NCI-H2171 (cell line): ENCODE measurements around the gene MAPKAPK5.
"Not testable (repeated sequence)": the region's sequence is repeated elsewhere in the genome, so short reads cannot be mapped to it uniquely, and the experiment has no call there.

Experiments
- DNase-seq: peaks from one replicate; lab custom pipeline; 2025; lab: John Stamatoyannopoulos, UW

Gene MAPKAPK5

DNA sequence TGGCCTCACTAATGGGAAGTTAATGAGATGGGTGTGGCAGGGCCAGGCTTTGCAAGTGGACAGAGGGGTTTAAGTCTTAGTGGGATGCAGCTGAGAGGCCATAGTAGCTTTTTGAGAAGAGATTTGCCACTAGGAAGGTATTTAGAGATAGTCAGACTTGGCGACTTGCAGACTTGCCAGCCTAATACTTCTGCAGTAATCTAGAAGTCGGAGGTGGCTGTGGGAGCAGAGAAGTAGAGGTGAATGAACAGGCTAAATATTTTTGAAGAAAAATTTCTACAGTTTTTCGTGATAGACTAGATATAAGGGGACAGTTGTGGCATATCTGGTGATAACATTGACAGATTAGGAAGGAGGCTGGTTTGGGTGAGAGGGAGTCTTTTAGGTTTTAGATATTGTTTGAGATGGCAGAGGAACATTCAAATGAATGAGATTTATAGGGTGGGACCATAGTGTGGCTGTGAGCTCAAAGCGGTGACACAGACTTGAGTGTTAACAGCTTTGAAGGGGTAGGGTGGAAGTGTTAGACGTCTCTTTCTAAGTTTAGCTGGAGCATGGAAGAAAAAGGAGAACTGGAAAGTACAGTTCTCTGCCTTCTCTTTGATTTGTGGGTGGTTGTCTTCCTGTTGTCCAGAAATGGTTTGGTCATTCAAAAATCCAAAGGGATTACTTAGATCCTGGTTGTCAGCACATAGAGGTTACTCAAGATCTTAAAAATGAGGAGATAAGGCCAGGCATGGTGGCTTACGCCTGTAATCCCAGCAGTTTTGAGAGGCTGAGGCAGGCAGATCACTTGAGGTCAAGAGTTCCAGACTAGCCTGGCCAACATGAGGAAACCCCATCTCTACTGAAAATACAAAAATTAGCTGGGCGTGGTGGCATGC lies 44.9 kb downstream of the MAPKAPK5 start:
- no peak for DNase-seq

DNA sequence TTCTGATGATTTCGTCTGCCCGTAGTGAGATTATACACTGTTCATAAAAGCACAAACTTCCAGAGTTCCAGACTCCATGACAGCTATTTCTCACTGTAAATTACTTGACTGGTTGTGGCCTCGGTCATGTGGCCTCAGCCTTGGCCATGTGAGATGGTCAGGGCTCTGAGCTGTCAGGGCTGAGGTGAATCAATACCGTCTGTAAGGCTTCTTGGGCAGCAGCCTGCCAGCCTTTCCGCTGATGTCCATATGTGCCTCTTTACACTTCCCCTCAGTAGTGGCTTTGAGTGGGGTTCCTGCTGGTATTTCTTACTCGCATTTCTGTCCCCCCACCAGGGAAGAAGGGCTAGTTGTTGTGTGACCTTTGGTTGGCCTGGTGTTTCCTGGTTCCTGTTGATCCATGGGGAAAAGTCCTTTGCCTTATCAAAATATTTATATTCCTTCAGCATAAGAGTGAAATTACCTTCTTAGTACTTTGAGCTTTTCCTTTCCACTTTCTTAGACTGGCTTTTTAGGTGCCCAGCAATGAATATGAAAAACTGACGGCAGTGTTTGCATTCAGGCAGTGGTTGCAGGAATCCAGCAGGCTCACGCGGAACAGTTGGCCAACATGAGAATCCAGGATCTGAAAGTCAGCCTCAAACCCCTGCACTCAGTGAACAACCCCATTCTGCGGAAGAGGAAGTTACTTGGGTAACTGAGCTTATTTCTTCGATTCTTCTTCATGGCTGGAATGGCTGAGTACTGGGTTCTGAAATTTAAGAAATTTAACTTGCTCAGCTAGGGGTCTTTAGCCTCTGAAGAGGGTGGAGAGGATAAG lies 46.1 kb downstream of the MAPKAPK5 start:
- DNase-seq, result no peak

GRCh38 chr12:111893287-111893686 lies 51.3 kb downstream of the MAPKAPK5 start:
- DNase-seq, result no peak

DNA sequence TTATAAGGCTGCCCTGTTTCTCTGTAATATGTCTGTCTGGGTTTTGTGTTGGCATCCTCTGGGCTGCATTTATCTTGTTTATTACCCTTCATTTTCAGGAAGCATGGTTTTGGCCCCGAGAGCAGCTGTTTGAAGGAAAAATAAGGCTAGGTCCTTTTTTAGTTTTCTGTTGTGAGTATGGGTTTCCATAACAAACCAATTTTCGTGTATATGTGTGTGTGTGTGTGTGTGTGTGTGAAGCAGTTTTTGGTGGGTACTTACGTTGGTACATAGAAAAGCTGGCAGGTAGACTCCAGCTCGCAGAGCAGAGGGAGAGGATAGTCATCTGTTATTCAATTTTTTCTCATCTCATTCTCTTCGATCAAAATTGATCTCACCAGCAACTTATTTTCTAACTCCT lies 52.5 kb downstream of the MAPKAPK5 start:
- no peak for DNase-seq

- no peak for DNase-seq
These were observed 59.2 kb downstream of the MAPKAPK5 start for GRCh38 chr12:111901182-111901581.

DNA sequence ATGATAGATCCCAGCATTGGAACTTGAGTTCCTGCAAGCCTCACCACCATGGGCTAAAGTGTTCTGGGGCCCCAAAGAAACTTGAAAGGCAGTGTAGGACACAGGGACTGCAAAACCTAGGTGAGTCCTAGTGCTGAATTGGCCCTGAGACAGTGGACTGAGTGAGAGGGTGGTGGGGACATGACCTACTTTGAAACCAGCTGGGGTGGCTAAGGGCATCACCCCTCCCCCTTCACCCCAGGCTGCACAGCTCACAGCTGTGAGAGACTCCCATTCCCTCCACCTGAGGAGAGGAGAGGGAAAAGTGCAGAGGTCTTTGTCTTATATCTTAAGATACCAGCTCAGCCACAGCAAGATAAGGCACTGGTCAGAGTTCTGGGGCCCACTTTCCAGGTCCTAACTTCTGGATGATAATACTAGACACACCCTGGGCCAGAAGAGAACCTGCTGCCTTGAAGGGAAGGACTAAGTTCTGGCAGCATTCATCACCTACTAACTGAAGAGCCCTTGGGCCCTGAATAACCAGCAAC lies 62.5 kb downstream of the MAPKAPK5 start:
- DNase-seq, result no peak

- DNase-seq, result no peak
These were observed 63.5 kb downstream of the MAPKAPK5 start for GRCh38 chr12:111905502-111905901.

DNA sequence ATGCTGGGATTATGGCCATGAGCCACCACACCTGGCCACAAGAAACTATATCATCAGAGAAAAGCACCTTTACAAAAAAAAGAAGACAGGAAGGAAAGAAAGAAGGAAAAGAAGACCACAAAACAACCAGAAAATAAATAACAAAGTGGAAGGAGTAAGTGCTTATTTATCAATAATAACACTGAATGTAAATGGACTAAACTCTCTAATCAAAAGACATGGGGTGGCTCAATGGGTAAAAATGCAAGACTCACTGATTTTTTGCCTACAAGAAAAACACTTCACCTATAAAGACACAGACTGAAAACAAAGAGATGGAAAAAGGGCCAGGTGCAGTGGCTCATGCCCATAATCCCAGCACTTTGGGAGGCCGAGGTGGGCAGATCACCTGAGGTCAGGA lies 65.7 kb downstream of the MAPKAPK5 start:
- DNase-seq, result no peak

DNA sequence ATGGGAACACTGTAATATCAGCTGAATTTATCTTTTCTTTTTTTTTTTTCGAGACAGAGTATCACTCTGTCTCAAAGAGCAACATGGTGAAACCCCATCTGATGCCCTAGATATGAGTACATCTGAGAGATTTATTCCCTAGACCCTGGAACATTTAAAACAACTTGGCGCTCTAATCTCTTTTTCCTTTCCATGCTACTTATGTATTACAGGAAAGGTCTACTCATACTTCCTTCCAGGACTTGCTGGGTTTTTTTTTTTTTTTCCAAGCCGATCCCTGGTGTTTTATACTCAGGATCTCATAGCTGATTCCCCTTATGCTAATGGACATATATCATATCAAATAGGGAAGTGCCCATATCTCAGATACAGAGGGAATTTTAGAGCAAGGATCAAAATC lies 83.1 kb downstream of the MAPKAPK5 start:
- no peak for DNase-seq

DNA sequence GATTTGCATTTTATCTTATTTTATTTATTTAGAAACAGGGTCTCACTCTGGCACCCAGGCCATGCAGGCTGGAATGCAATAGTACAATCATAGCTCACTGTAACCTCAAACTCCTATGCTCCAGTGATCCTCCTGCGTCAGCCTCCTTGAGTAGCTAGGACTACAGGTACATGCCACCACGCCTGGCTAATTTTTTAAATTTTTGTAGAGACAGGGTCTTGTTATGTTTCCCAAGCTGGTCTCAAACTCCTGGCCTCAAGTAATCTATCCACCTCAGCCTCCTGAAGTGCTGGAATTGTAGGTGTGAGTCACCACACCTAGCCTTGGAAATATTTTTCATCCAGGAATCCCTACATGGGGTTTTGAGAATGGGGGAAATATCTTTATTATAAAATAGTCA lies 84.6 kb downstream of the MAPKAPK5 start:
- DNase-seq, result no peak

- no peak for DNase-seq
These were observed 85.3 kb downstream of the MAPKAPK5 start for GRCh38 chr12:111927346-111927745.

DNA sequence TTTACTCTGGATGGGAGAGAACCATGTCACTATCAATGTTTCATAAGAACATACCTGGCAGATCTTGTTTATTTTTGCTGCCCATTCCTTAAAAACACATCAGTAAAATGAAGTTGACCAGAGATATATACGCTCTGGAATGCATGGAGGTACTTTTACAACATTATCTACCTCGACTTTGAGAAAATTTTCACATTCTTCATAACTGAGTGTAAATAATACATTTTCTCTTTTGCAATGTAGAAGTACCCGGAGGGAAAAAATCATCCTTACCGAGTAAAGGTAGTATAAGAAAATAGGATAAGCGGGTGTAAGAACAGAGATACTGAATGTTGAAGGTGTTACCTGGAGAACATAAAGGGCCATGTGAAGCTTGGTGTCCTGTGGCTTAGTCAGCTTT lies 90.2 kb downstream of the MAPKAPK5 start:
- no peak for DNase-seq

GRCh38 chr12:111936869-111937268 lies 94.8 kb downstream of the MAPKAPK5 start:
- DNase-seq, result no peak

GRCh38 chr12:111937429-111937828 lies 95.4 kb downstream of the MAPKAPK5 start:
- DNase-seq, result no peak

DNA sequence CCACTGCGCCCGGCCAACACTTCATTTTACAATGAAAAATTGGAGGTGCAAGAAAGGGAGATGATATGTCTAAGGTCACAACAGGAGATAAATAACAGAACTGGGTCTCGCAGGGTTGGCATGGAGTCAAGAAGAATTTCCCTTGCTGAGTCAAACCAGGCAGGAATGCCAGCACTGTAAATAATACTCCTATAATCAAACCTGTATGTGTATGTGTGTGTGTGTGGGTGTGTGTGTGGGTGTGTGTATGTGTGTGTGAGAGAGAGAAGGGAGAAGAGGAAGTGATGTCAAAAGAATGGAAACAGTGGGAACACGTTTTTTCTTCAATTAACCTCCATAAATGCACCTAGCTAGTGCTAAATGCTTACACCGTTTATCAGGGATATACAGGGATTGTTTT lies 100.5 kb downstream of the MAPKAPK5 start:
- no peak for DNase-seq

- no peak for DNase-seq
These were observed 101.9 kb downstream of the MAPKAPK5 start for GRCh38 chr12:111943929-111944328.

DNA sequence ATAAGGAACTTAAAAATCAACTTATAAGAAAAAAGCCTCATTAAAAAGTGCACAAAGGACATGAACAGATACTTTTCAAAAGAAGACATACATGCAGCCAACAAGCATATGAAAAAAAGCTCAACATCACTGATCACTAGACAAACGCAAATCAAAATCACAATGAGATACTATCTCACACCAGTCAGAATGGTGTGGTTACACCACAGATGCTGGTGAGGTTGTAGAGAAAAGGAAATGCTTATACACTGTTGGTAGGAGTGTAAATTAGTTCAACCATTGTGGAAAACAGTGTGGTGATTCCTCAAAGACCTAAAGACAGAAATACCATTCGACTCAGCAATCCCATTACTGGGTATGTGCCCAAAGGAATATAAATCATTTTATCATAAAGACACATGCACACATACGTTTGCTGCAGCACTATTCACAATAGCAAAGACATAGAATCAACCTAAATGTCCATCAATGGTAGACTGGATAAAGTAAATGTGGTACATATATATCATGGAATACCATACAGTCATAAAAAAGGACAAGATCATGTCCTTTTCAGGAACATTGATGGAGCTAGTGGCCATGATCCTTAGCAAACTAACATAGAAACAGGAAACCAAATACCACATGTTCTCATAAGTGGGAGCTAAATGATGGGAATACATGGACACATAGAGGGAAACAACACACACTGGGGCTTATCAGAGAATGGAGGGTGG lies 109.1 kb downstream of the MAPKAPK5 start:
- DNase-seq, result not testable (repeated sequence)
